Stimulated activated CD8-positive, alpha-beta memory T cell treated with anti-CD3 and anti-CD28 coated beads, Interleukin-7, amount 100 ng/mL, for 24 hours (primary cell): ENCODE measurements around the gene RNFT2.
"Not testable (repeated sequence)": the region's sequence is repeated elsewhere in the genome, so short reads cannot be mapped to it uniquely, and the experiment has no call there.

Source experiments
- DNase-seq: peaks from one replicate; pipeline ENCODE4 v3.0.0-alpha.2; 2020; ENCODE audit warnings: low read depth

The RNFT2 gene

DNA sequence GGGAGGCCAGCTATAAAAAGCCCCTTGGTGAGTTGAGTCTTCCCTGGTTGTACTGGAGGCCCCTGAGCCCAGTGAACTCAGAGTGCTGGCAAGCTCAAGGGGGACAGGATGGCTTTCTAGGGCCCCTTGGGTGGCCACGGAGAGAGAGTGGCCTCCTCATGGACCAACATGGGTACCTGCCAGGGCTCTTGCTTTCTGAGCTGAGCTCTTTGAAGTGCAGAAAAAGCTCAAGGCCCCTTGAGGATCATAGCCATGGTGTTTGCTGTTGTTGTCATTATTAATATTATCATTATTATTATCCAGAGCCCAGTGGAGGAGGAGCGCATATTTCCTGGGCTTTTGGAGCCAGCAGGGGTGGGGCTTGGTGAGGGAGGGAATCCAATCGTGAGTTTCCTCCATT lies 6.7 kb downstream of the RNFT2 start:
- DNase-seq: no peak

DNA sequence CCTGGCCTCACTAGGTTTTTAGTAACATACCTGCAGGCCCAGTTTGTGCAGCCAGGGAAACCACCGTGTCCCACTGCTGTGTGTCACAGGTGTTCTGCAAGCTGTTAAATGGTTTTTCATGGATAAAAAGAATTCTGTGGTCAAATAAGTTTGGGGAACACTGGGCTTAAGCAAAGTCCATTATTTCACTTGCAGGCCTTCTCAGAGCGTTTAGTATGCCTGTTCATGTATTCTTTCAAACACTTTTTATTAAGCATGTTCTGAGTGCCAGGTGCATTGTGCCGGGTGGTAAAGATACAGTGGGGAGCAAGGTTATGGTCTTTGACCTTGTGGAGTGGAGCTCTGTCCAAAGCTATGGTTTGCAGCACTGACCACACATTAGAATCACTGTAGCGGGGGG lies 7.4 kb downstream of the RNFT2 start:
- DNase-seq: no peak

DNA sequence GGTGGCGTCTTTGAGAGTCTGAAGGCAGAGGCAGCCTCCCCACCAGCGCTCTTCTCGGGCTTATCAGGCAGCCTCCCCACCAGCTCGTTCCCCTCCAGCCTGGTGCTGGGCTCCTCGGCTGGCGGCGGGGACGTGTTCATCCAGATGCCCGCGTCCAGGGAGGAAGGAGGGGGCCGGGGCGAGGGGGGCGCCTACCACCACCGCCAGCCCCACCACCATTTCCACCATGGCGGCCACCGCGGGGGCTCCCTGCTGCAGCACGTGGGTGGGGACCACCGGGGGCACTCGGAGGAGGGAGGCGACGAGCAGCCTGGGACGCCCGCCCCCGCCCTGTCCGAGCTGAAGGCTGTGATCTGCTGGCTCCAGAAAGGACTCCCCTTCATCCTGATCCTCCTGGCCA lies 11.8 kb downstream of the RNFT2 start:
- no peak for DNase-seq

DNA sequence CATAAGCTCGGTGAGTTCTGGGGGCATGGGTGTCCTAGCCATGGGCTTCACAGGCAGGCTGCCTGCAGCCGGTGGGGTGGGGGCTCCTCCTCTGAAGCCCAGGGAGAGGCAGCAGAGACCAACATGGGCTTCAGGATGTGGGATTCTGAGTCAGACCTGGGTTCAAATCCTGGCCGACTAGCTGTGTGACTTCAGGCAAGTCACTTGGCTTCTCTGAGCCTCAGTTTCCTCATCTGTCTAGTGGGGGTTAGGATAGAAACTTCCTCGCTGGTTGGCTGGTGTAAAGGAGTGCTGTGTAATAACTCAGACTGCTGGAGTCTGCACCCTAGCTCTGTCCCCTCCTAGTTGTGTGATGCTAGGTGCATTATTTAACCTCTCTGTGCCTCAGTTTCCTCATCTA lies 12.2 kb downstream of the RNFT2 start:
- no peak for DNase-seq

DNA sequence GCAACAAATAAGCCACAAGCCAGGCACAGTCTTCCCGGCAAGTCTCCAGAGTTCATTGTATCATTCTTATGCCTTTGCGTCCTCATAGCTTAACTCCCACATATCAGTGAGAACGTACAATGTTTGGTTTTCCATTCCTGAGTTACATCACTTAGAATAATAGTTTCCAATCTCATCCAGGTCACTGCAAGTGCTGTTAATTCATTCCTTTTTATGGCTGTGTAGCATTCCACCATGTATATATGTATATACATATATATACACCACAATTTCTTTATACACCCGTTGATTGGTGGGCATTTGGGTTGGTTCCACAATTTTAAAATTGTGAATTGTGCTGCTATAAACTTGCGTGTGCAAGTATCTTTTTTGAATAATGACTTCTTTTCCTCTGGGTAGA lies 16.0 kb downstream of the RNFT2 start:
- DNase-seq: not testable (repeated sequence)

DNA sequence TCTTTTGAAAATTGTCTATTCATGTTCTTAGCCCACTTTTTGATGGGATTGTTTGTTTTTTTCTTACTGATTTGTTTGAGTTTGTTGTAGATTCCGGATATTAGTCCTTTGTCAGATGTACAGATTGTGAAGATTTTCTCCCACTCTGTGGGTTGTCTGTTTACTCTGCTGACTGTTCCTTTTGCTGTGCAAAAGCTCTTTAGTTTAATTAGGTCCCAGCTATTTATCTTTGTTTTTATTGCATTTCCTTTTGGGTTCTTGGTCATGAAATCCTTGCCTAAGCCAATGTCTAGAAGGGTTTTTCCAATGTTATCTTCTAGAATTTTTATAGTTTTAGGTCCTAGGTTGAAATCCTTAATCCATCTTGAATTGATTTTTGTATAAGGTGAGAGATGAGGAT lies 16.7 kb downstream of the RNFT2 start:
- DNase-seq: not testable (repeated sequence)

DNA sequence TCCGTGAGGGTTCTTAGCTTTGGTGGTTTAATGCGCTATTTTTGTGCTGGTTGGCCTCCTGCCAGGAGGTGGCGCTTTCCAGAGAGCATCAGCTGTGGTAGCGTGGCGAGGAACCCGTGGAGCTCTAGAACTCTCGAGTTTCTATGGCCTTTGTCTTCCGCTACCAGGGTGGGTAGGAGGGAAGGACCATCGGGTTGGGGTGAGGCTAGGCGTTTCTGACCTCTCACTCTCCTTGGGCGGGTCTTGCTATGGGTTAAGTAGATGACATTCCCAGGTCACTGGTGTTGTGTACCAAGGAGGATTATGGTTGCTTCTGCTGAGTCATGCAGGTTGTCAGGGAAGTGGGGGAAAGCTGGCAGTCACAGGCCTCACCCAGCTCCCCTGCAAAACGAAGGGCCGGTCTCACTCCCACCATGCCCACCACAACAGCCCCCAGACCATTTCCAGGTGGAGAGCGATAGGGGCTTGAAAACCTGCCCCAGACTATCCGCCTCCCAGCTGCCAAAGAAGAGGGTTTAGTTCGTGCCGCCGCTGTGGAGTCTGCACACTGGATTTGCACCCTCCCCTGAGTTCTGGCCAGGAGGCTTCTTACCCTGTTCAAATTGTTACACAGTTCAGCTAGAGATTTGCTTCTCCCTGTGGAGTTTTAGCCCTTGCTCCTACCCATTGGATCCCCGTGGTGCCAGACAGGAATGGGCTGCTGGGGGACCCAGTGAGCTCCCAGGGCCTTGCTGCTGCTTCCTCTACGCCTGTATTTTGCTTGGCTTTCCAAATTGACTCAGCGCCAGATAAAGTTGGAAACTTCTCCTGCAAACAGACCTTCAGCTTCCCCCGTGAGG lies 21.9 kb downstream of the RNFT2 start:
- no peak for DNase-seq

DNA sequence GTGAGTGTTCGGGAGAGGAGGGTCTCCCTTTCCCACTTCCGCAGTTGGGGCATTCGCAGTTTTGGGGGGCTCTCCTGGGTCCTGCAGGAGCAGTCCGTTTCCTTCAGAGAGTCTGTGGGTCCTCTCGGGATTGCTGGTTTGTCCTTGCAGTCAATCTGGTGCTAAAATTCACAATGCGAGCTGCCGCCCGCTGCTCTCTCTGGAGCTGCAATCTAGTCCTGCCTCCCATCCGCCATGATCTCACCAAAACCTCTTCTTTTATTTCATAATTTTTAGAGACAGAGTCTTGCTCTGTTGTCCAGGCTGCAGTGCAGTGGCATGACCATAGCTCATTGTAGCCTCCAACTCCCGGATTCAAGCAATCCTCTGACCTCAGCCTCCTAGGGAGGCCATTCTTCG lies 22.5 kb downstream of the RNFT2 start:
- no peak for DNase-seq

DNA sequence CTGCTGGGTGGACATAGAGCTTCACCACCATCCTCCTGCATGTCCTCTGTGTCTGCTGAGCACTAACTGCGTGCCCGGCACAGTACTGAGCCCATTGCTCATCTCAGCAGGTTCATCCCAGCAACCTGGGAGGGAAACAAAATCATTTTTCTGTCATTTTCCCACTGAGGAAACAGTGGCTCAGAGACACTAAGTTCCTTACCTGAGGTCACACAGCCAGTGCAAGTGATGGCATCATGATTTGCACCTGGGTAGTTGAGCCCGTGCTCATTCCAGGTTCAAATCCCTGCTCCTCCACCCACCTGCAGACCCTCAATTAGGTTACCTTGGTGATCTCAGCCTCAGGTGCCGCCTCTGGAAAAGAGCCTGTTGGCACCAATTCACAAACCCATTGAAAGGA lies 23.4 kb downstream of the RNFT2 start:
- no peak for DNase-seq

DNA sequence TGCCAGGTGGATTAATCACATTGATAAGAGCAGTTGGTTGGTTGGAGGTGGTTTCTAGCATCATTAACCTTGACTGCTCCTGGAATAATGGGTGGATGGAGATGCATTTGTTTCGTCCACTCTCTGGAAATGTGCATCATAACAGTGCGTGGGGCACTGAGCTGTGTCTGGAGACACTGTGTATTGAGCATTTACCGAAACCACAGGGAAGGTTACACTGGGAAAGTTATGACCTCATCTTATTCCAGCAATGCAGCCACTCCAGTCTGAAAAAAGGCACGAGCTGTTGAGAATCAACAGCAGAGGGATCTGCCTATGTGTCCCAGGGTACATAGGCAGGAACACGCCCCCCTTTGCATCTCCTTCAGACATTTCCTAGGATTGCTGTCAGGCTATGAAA lies 27.2 kb downstream of the RNFT2 start:
- DNase-seq: no peak

DNA sequence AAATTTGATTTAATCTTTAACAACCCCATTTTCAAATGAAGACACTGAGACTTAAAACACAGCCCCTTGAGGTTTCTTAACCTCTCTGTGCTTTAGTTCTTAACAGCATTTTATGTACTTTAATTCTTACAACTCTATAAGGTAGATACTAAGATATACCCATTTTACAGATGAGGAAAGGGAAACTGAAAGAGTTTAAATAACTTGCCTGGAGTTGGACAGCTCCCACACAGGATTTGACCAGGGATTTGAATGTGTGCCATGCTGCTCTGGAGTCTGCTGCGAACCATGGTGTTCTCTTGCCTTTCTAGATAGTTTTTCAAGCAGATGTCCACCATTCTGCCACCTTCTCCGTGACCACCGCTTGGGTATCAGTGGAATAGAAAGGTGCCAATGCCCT lies 28.2 kb downstream of the RNFT2 start:
- DNase-seq: no peak

DNA sequence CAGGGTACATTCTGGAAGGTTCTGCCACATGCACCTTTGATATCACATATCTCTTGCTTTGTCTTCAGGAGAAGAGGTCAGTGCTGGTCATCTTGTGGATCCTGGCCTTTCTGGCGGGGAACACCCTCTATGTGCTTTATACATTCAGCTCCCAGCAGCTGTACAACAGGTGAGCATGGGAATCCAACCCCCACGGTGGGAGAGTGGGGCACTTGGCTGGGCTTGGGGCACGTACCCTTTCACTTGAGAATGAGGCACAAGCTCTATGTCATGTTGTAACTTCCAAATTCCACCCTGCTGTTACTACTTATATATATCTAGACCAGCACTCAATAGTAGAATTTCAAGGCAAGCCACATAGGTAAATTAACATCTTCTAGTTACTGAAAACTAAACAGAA lies 28.6 kb downstream of the RNFT2 start:
- no peak for DNase-seq

DNA sequence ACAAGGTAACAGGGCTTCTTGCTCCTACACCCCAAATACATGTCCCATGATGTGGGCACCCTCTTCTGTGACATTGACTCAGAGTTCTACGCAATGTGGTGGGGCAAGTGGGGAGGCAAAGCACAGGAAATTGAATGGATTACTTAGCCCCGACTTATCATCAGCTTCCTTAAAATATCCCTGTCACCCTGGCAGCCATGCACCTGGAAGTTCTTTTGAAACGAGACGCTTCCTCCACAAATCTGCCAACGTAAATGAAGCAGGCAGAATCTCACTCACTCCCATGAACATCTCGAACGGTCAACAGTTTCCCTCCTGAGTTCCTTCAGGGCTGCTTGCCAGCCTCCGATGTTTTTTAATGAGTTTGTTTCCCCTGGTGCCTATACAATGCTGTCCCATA lies 33.5 kb downstream of the RNFT2 start:
- no peak for DNase-seq

DNA sequence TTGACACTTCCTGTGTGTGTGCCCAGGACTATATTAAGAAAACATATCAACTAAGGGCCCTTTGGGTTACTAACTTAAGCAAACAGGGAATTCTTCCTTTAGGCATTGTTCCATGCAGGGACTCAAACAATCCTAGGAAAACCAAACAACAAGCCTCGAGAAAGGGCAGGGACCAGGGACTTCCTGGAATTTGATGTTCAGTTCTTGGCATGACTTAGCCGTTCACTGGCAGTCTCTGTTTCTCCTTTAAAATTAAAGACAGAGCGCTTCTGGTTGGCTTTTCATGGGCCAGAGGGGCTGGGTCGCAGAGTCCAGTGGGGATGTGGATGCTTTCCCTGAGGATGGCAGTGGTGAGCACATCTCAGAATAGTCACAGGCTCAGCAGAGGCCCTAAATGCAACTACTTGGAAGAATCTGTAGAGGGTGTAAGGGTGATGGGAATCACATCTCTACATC lies 35.2 kb downstream of the RNFT2 start:
- DNase-seq: no peak

DNA sequence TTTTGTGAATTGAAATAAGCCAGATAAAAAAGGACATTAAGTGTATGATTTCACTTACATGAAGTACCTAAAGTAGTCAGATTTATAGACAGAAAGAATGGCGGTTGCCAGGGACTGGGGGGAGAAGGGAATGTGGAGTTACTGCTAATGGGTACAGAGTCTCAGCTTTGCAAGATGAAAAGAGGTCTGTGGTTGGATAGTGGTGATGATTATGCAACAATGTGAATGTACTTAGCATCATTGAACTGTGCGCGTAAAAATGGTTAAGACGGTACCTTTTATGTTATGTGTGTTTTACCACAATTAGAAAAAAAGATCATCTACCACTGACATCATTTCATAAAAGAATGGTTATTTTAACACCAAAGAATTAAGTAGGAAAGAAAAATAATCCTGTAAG lies 35.9 kb downstream of the RNFT2 start:
- DNase-seq: no peak

DNA sequence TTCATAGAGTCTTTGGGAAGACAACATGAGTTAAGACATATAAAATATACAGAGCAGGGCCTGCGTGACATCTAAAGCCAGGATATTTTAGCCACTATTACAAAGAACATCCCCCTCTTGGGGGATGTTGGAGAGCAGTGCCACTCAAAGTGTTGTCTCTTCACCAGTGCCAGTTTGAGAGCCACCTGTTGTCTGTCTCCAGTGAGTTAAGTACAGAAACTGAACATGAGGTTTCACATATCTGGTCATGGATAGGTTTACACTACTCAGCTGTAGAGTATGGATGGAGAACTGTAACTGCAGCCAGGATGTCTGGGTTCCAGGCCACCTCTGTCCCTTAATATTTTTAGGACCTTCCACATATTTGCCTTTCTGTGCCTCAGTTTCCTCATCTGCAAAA lies 39.1 kb downstream of the RNFT2 start:
- DNase-seq: no peak

DNA sequence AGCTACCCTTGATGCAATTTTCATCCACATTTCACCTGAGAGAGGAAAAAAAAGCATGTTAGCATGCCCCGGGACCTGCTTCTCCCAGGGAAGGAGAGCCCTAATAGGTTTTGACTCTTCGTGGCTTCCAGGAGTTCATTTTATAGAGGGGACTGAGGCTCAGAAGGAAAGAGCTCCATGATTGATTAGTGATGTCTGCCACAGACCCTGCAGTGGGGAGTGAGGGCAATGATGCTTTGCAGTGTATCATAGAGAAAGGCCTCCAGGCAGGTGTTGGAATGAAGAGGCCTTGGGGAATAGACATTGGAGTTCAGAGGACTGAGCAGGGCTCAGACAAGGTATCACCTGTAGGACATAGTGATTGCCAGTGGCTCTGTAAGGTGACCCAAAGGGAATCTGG lies 41.5 kb downstream of the RNFT2 start:
- DNase-seq: no peak

DNA sequence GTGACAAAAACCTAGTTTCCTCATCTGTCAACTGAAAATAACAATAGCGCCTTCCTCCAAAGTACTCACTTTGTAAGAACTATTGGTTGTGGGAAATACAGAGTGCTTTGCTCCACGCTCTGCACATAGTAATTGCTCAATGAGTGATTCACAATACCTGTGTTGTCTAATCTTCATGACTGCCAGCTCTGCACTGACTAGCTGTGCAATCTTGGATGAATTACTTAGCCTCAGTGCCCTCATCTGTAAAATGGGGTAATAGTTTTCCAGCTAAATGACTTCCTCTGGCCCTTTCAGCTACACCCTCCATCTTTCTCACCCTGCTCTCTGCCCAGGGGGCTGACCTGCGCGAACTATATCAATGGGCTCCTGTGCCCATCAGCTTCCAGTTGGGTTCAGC lies 42.8 kb downstream of the RNFT2 start:
- no peak for DNase-seq

DNA sequence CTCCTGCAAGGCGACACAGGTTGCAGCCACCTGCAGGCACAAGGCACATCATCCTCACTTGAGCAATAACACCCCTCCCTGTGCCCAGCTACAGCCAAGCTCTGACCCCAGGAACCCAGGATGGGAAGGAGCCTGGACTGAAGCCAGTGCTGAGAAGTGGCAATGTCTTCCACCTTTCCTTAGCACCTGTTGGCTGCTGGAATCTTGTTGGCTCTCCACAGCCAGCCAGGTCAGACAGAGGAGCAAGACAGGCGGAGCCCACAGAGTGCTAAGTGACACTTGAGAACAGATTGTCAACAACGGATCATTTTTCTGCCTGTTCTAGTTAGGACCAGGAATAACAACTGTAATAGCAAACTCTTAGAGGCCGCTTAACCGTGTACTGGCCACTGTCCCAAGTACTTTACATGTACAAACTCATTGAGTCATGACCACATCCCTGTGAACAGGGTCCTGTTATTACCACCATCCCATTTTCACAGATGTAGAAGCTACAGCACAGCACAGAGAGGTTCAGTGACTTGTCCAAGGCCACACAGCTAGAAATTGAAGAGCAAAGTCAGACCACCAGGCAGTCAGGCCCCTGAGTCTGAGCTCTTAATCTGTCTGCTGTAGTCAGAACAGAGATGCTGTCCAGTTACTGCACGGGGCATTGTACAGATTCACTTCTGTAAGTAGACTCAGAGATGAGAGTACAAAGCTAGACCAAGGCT lies 45.6 kb downstream of the RNFT2 start:
- no peak for DNase-seq

DNA sequence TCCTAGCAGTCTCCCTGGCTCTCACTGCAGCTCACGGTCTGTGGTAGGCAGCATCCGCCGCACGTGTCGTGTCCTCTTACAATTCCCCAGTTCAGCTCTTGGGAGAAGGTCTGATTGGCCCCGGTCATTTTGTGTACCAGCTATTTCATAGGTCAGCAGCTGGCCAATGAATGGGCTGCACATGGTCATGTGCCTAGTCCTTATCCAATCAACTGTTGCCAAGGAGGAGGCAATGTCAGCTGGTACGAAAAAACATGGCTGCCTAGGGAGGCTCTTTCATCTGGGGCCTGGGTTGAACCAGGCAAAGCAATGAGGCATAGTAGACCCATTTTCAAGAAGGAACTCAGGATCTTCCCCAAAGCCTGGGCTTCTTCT lies 46.1 kb downstream of the RNFT2 start:
- no peak for DNase-seq

DNA sequence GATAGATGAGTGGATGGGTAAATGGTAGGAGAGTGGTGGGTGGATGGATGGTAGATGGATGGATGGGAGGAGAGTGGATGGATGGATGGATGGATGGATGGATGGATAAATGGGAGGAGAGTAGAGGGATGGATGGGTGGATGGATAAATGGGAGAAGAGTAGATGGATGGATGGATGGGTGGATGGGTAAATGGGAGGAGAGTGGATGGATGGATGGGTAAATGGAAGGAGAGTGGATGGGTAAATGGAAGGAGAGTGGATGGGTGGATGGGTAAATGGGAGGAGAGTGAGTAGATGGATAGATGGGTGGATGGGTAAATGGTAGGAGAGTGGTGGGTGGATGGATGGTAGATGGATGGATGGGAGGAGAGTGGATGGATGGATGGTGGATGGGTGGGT lies 51.4 kb downstream of the RNFT2 start:
- DNase-seq: not testable (repeated sequence)

DNA sequence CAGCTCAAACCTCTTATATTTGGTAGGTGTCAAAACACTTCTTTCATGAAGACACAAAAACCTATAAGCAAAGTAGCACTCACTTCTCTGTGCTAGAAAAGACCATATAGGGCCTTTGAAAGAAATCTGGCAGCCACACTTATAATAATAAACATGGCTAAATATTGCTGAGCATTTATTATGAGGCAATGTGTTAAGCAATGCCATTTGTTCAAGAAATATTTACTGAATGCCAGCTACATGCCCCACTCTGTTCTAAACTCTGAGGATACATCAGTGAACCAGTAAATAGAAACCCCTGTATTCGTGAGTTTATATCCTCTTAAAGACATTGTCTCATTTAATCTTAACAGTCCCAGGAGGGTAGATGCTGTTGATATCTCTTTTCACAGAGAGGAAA lies 52.0 kb downstream of the RNFT2 start:
- DNase-seq: no peak

DNA sequence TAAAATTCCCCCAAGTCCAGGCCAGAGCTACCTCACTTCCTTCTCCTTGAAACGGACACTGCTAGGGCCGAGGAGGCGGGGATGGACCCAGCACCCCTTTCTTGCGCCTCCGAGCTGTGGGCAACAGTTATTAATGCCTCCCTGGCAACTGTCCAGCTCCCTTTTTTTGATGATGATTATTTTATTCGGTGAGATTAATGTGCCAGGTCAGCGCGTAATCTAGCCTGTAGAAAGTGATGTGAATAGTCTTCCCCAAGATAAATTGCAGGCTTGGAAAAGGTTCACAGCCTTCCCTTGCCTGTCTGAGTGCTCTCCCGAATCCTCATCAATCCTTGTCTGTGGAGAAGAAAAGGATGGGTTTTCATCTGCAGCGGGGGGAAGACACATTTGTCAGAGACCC lies 54.3 kb downstream of the RNFT2 start:
- DNase-seq: no peak

DNA sequence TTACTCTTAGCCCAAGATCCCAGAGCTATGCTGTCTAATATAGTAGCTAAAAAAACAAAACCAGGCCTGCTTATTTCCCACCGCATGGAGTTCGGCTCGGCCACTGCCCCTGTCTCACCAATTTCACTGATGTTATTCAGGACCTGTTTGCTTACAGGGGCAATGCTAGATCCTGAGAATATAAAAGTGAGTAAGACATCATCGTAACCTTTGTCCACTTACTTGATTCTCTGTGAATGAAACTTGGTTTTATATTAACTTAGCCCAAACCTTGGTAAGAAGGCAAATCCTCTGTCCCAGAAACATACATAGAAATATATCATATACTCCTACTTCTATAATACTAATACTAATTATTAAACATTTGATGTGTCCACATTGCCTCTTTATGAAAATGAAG lies 56.6 kb downstream of the RNFT2 start:
- DNase-seq: no peak
